ENCODE measurements around the gene FAM13B.
"Not testable (repeated sequence)": the region's sequence is repeated elsewhere in the genome, so short reads cannot be mapped to it uniquely, and the experiment has no call there.

FAM13B gene

GRCh38 chr5:138028262-138028970 lies 4.5 kb downstream of the FAM13B start:
- CTCF ChIA-PET, result interaction anchor here (1.4 to 1.8 kb wide), 4 partner anchors 8 to 250 kb away, joined by 4 to 11 read pairs (median 6); no protein-coding TSS in a partner anchor
- H3K9me3 Mint-ChIP-seq, H3K4me3 Mint-ChIP-seq, H3K27me3 Mint-ChIP-seq, DNase-seq, H3K27ac Mint-ChIP-seq: not testable (repeated sequence)
- Mint-ChIP-seq H3K36me3 (peaks cover 27% of the 10 kb centered on the region), H3K4me1 (peaks cover 68% of the 10 kb centered on the region)

- Mint-ChIP-seq H3K4me1 (peaks cover 69% of the 10 kb centered on the region), H3K36me3 (peaks cover 23% of the 10 kb centered on the region)
- DNase-seq, H3K9me3 Mint-ChIP-seq, H3K27ac Mint-ChIP-seq, H3K4me3 Mint-ChIP-seq, H3K27me3 Mint-ChIP-seq: not testable (repeated sequence)
- CTCF ChIA-PET, result interaction anchor here (0.9 to 1.8 kb wide), 4 partner anchors 9 to 42 kb away, joined by 3 to 11 read pairs (median 4); no protein-coding TSS in a partner anchor
These were observed 6.1 kb downstream of the FAM13B start for GRCh38 chr5:138026793-138027192.

GRCh38 chr5:138025285-138025684 lies 7.6 kb downstream of the FAM13B start:
- CTCF ChIA-PET, result interaction anchor here (1.0 to 1.2 kb wide), 2 partner anchors 246 to 395 kb away, joined by 3 read pairs; no protein-coding TSS in a partner anchor
- H3K9me3 Mint-ChIP-seq, result no peaks in the 10 kb centered on the region
- H3K36me3 Mint-ChIP-seq, result peaks cover 23% of the 10 kb centered on the region
- no peak overlapping the region for H3K4me3 Mint-ChIP-seq
- peaks cover 55% of the 10 kb centered on the region for H3K4me1 Mint-ChIP-seq
- no peaks in the 10 kb centered on the region for H3K27me3 Mint-ChIP-seq
- DNase-seq, result no peak
- no peak overlapping the region for H3K27ac Mint-ChIP-seq

GRCh38 chr5:138024117-138024516 lies 8.8 kb downstream of the FAM13B start:
- CTCF ChIA-PET, result no interaction called here
- Mint-ChIP-seq H3K9me3 (no peaks in the 10 kb centered on the region), H3K36me3 (peaks cover 25% of the 10 kb centered on the region), H3K27ac (no peak overlapping the region), H3K27me3 (no peaks in the 10 kb centered on the region), H3K4me1 (peaks cover 44% of the 10 kb centered on the region), H3K4me3 (no peak overlapping the region)
- no peak for DNase-seq

- H3K4me1 Mint-ChIP-seq, result peaks cover 34% of the 10 kb centered on the region
- CTCF ChIA-PET, result no interaction called here
These were observed 10.0 kb downstream of the FAM13B start for GRCh38 chr5:138022912-138023311.

GRCh38 chr5:138021771-138022170 lies 11.1 kb downstream of the FAM13B start:
- no peaks in the 10 kb centered on the region for H3K9me3 Mint-ChIP-seq
- CTCF ChIA-PET, result no interaction called here
- H3K4me1 Mint-ChIP-seq, result peaks cover 25% of the 10 kb centered on the region
- no peak overlapping the region for H3K27ac Mint-ChIP-seq
- no peaks in the 10 kb centered on the region for H3K27me3 Mint-ChIP-seq
- no peak overlapping the region for H3K4me3 Mint-ChIP-seq
- DNase-seq, result no peak
- H3K36me3 Mint-ChIP-seq, result peaks cover 40% of the 10 kb centered on the region

More at GRCh38 chr5:138022912-138023311, 10.0 kb downstream of the FAM13B start:
- no peak for DNase-seq
- Mint-ChIP-seq H3K4me3 (no peak overlapping the region), H3K27me3 (no peaks in the 10 kb centered on the region), H3K9me3 (no peaks in the 10 kb centered on the region), H3K27ac (no peak overlapping the region), H3K36me3 (peaks cover 32% of the 10 kb centered on the region)

- Mint-ChIP-seq H3K9me3 (no peaks in the 10 kb centered on the region), H3K27me3 (no peaks in the 10 kb centered on the region), H3K4me1 (peaks cover 8% of the 10 kb centered on the region), H3K27ac (no peak overlapping the region), H3K4me3 (no peak overlapping the region), H3K36me3 (peaks cover 47% of the 10 kb centered on the region)
- no peak for DNase-seq
- CTCF ChIA-PET, result interaction anchor here (1.1 kb wide), 1 partner anchor 18 kb away, joined by 3 read pairs; no protein-coding TSS in a partner anchor
These were observed 14.0 kb downstream of the FAM13B start for GRCh38 chr5:138018849-138019248.

GRCh38 chr5:138015916-138016315 lies 17.0 kb downstream of the FAM13B start:
- H3K9me3 Mint-ChIP-seq, result no peaks in the 10 kb centered on the region
- H3K36me3 Mint-ChIP-seq, result peaks cover 57% of the 10 kb centered on the region

GRCh38 chr5:138011991-138012390 lies 20.9 kb downstream of the FAM13B start:
- H3K9me3 Mint-ChIP-seq, result no peaks in the 10 kb centered on the region
- CTCF ChIA-PET, result interaction anchor here (0.8 kb wide), 1 partner anchor 24 kb away, joined by 3 read pairs; no protein-coding TSS in a partner anchor
- no peak for DNase-seq
- H3K27ac Mint-ChIP-seq, result no peak overlapping the region
- peaks cover 45% of the 10 kb centered on the region for H3K36me3 Mint-ChIP-seq
- no peaks in the 10 kb centered on the region for H3K27me3 Mint-ChIP-seq
- H3K4me1 Mint-ChIP-seq, result no peaks in the 10 kb centered on the region
- no peak overlapping the region for H3K4me3 Mint-ChIP-seq

More at GRCh38 chr5:138015916-138016315, 17.0 kb downstream of the FAM13B start:
- no peaks in the 10 kb centered on the region for H3K27me3 Mint-ChIP-seq
- no peak for DNase-seq
- CTCF ChIA-PET, result no interaction called here
- H3K4me3 Mint-ChIP-seq, result no peak overlapping the region
- H3K4me1 Mint-ChIP-seq, result no peaks in the 10 kb centered on the region
- H3K27ac Mint-ChIP-seq, result no peak overlapping the region

- peaks cover 43% of the 10 kb centered on the region for H3K36me3 Mint-ChIP-seq
- no peak overlapping the region for H3K27ac Mint-ChIP-seq
- no peaks in the 10 kb centered on the region for H3K27me3 Mint-ChIP-seq
- CTCF ChIA-PET, result no interaction called here
- no peak overlapping the region for H3K4me3 Mint-ChIP-seq
- peaks cover 19% of the 10 kb centered on the region for H3K4me1 Mint-ChIP-seq
- H3K9me3 Mint-ChIP-seq, result peaks cover 12% of the 10 kb centered on the region
- no peak for DNase-seq
These were observed 32.7 kb downstream of the FAM13B start for GRCh38 chr5:138000102-138000723.

GRCh38 chr5:137997726-137998213 lies 35.1 kb downstream of the FAM13B start:
- CTCF ChIA-PET, result interaction anchor here (1.6 kb wide), 1 partner anchor 39 kb away, joined by 7 read pairs; no protein-coding TSS in a partner anchor
- DNase-seq, result no peak
- Mint-ChIP-seq H3K36me3 (peaks cover 41% of the 10 kb centered on the region), H3K4me1 (peaks cover 19% of the 10 kb centered on the region), H3K27ac (no peak overlapping the region), H3K27me3 (no peaks in the 10 kb centered on the region), H3K4me3 (no peak overlapping the region), H3K9me3 (peaks cover 12% of the 10 kb centered on the region)

- Mint-ChIP-seq H3K9me3 (peaks cover 12% of the 10 kb centered on the region), H3K4me1 (peaks cover 19% of the 10 kb centered on the region), H3K36me3 (peaks cover 36% of the 10 kb centered on the region), H3K4me3 (no peak overlapping the region), H3K27ac (no peak overlapping the region), H3K27me3 (no peaks in the 10 kb centered on the region)
- CTCF ChIA-PET, result no interaction called here
- DNase-seq, result no peak
These were observed 37.1 kb downstream of the FAM13B start for GRCh38 chr5:137995749-137996128.

- Mint-ChIP-seq H3K9me3 (peaks cover 12% of the 10 kb centered on the region), H3K4me3 (no peak overlapping the region), H3K27ac (no peak overlapping the region), H3K4me1 (peaks cover 19% of the 10 kb centered on the region), H3K27me3 (no peaks in the 10 kb centered on the region), H3K36me3 (peaks cover 36% of the 10 kb centered on the region)
- CTCF ChIA-PET, result no interaction called here
- no peak for DNase-seq
These were observed 37.7 kb downstream of the FAM13B start for GRCh38 chr5:137995077-137995748.

- Mint-ChIP-seq H3K27ac (no peak overlapping the region), H3K27me3 (no peaks in the 10 kb centered on the region), H3K4me1 (peaks cover 19% of the 10 kb centered on the region), H3K9me3 (peaks cover 9% of the 10 kb centered on the region), H3K36me3 (peaks cover 31% of the 10 kb centered on the region), H3K4me3 (no peak overlapping the region)
- CTCF ChIA-PET, result no interaction called here
- no peak for DNase-seq
These were observed 38.3 kb downstream of the FAM13B start for GRCh38 chr5:137994556-137994955.

Data from activated naive CD4-positive, alpha-beta T cell treated with anti-CD3 and anti-CD28 coated beads, Interleukin-2, amount 10 ng/mL, durations not matched to agents 7 days and 5 days (primary cell).